Endothelial cell of umbilical vein (primary cell): ENCODE results near the gene NCLN. TPM values are rescaled to one million over a fixed set of nuclear protein-coding genes. Genes with fewer than 3 reads are reported as not detected.
A peak's percentile ranks its signal among the peaks of the same experiment; 100 is the strongest.
"Not testable (repeated sequence)": the region's sequence is repeated elsewhere in the genome, so short reads cannot be mapped to it uniquely, and the experiment has no call there.

Source experiments
- BruUV-seq: library from RNA; stranded (reverse); fragments of 400-500 nt; replicated peaks from 2 replicates; lab custom pipeline; 2021; lab: Mats Ljungman, UMichigan
- CTCF ChIA-PET: fragments of 300-600, 350-600 bp; sonication (Branson Sonifier 250); formaldehyde crosslinking; loops from one replicate; lab custom pipeline; 2021; ENCODE audit warnings: antibody characterized with exemption, inconsistent platforms; lab: Charles Lee
- POLR2A ChIA-PET: fragments of 300-600, 350-600 bp; sonication (Branson Sonifier 250); formaldehyde crosslinking; loops from one replicate; lab custom pipeline; 2021; ENCODE audit warnings: antibody characterized with exemption, inconsistent platforms; lab: Charles Lee
- DNase-seq: peaks from one replicate; pipeline ENCODE4 v3.0.0-alpha.2; 2011; ENCODE audit warnings: low read depth, low spot score
- FAIRE-seq: peaks from 2 replicates; lab custom pipeline; 2011; peaks lifted over from hg19 to GRCh38; lab: Jason Lieb, UNC
- H2AFZ ChIP-seq: 2 replicates; pipeline ENCODE4 v1.6.0; 2012; ENCODE audit warnings: low read depth, low read length, control low read depth, inconsistent platforms
- H3K27ac ChIP-seq: 2 replicates; pipeline ENCODE4 v1.5.1; 2011; ENCODE audit warnings: low read depth, mild to moderate bottlenecking, control low read depth, low read length, moderate library complexity; ENCODE audit not compliant: insufficient read depth
- H3K27me3 ChIP-seq, 2 experiments: 2 replicates each; pipeline versions ENCODE4 v1.6.0 to v1.6.1; 2011; ENCODE audit warnings: low read length in 2 of 2, mixed read lengths in 1 of 2; ENCODE audit not compliant: control insufficient read depth in 2 of 2, insufficient read depth in 2 of 2
- H3K36me3 ChIP-seq, 2 experiments: 2 replicates in 1 of 2; 3 replicates in 1 of 2; pipeline ENCODE4 v1.5.1; 2011; ENCODE audit warnings: low read length in 2 of 2, mild to moderate bottlenecking in 1 of 2, moderate library complexity in 1 of 2; ENCODE audit not compliant: control insufficient read depth in 2 of 2, insufficient read depth in 2 of 2; ENCODE audit errors: extremely low read depth in 1 of 2
- H3K4me1 ChIP-seq: 3 replicates; pipeline ENCODE4 v1.5.1; 2011; ENCODE audit warnings: mild to moderate bottlenecking, low read length; ENCODE audit not compliant: control insufficient read depth, insufficient read depth; ENCODE audit errors: extremely low read depth
- H3K4me2 ChIP-seq: 2 replicates; pipeline ENCODE4 v1.6.1; 2011; ENCODE audit warnings: low read length, control low read depth, mixed read lengths; ENCODE audit not compliant: insufficient read depth
- H3K4me3 ChIP-seq, 3 experiments: fragments of 200-600 bp in 1 of 3; sonication (generic), shearing (Covaris generic) in 1 of 3; replicated peaks in 1 of 3; 2 replicates each; pipeline ENCODE4 v1.5.1; 2011 to 2016; ENCODE audit warnings: control low read depth in 3 of 3, low read length in 3 of 3, mild to moderate bottlenecking in 2 of 3, inconsistent platforms in 1 of 3, low read depth in 1 of 3, moderate library complexity in 1 of 3; ENCODE audit not compliant: insufficient read depth in 1 of 3
- H3K79me2 ChIP-seq: 2 replicates; pipeline ENCODE4 v1.6.0; 2012; ENCODE audit warnings: low read length, inconsistent platforms; ENCODE audit not compliant: control insufficient read depth, insufficient read depth
- H3K9ac ChIP-seq: replicated peaks from 2 replicates; pipeline ENCODE3; 2011; ENCODE audit warnings: low read length, control low read depth; ENCODE audit not compliant: insufficient read depth; ENCODE audit errors: extremely low read depth
- H3K9me1 ChIP-seq: replicated peaks from 3 replicates; pipeline ENCODE4 v1.6.0; 2011; ENCODE audit warnings: mild to moderate bottlenecking, low read length; ENCODE audit not compliant: control insufficient read depth, insufficient read depth; ENCODE audit errors: extremely low read depth
- H3K9me3 ChIP-seq: replicated peaks from 2 replicates; pipeline ENCODE4 v1.5.1; 2012; ENCODE audit warnings: low read length, inconsistent platforms; ENCODE audit not compliant: control insufficient read depth, insufficient read depth
- H4K20me1 ChIP-seq: replicated peaks from 2 replicates; pipeline ENCODE3; 2011; ENCODE audit warnings: mild to moderate bottlenecking, low read length; ENCODE audit not compliant: control insufficient read depth, insufficient read depth; ENCODE audit errors: extremely low read depth
- EZH2 ChIP-seq: IDR thresholded peaks from 2 replicates; pipeline ENCODE4 v1.6.1; 2012; ENCODE audit warnings: borderline replicate concordance, low read depth, mild to moderate bottlenecking, moderate library complexity, low read length, inconsistent platforms; ENCODE audit not compliant: severe bottlenecking
- FOS ChIP-seq: IDR thresholded peaks from 2 replicates; pipeline ENCODE4 v1.6.1; 2011; ENCODE audit warnings: mild to moderate bottlenecking, low read length, moderate library complexity, borderline replicate concordance; ENCODE audit not compliant: insufficient read depth
- GATA2 ChIP-seq: IDR thresholded peaks from 2 replicates; pipeline ENCODE4 v1.7.0; 2011; ENCODE audit warnings: low read depth, mild to moderate bottlenecking, moderate library complexity, mixed read lengths, low read length; ENCODE audit not compliant: insufficient read length, insufficient read depth
- JUN ChIP-seq: IDR thresholded peaks from 2 replicates; pipeline ENCODE4 v1.6.1; 2011; ENCODE audit warnings: borderline replicate concordance, low read depth; ENCODE audit not compliant: insufficient read length, insufficient read depth
- MAX ChIP-seq: IDR thresholded peaks from 2 replicates; pipeline ENCODE4 v1.6.1; 2011; ENCODE audit not compliant: insufficient read depth, insufficient read length
- MYC ChIP-seq: IDR thresholded peaks from one replicate; pipeline ENCODE4 v1.6.1; 2011; ENCODE audit warnings: mild to moderate bottlenecking, low read depth, low read length
- POLR2A ChIP-seq: IDR thresholded peaks from 2 replicates; pipeline ENCODE4 v1.6.1; 2012; ENCODE audit warnings: low read depth, mild to moderate bottlenecking, control low read depth, low read length
- POLR2AphosphoS5 ChIP-seq: IDR thresholded peaks from 2 replicates; pipeline ENCODE4 v1.6.1; 2012; ENCODE audit warnings: low read depth, mild to moderate bottlenecking, control low read depth, low read length, moderate library complexity; ENCODE audit not compliant: insufficient read depth
- dilution Hi-C: fragments of 300-500 bp; cut with MboI; formaldehyde crosslinking; loops from one replicate; pipeline ENCODE4 v1.15.0; 2019; ENCODE audit warnings: low sequenced_read_pairs; ENCODE audit not compliant: extremely low pct_ligation_motif_present
- intact Hi-C: fragments of 100-400 bp; cut with micrococcal nuclease; formaldehyde crosslinking; loops from one replicate; pipeline ENCODE4 v1.10.0; 2022
- polyA plus RNA-seq, 4 experiments: library from polyadenylated mRNA; depleted of rRNA in 3 of 4; stranded (reverse) in 3 of 4; unstranded in 1 of 4; fragments of >200 nt; gene quantifications; 2 replicates each; pipeline versions ENCODE4 v1.2.1 to v1.2.3, GENCODE V29; 2011 to 2012; ENCODE audit warnings: missing spikeins in 1 of 4
- total RNA-seq: library from RNA; stranded (reverse); gene quantifications from 2 replicates; pipeline ENCODE4 v1.2.3, GENCODE V29; 2021

NCLN gene
- total and polyA plus RNA-seq, 2 donors (not counting 3 experiments of a cell fraction or from before 2014, with no cell fraction given): 97.2 to 102 TPM

GRCh38 chr19:3153286-3154230 is 32.2 kb upstream of the NCLN start:
- DNase-seq (no peak), FAIRE-seq (no peak)
- Histone ChIP-seq H3K9me1 (no peaks in the 10 kb centered on the region), H3K9me3 (no peaks in the 10 kb centered on the region), H3K36me3 (no peaks in the 10 kb centered on the region), H2AFZ (no peak overlapping the region), H4K20me1 (no peaks in the 10 kb centered on the region), H3K27ac (no peak overlapping the region), H3K79me2 (no peaks in the 10 kb centered on the region), H3K4me1 (peaks cover 13% of the 10 kb centered on the region), H3K9ac (no peak overlapping the region), H3K4me2 (no peak overlapping the region), H3K27me3 (no peaks in the 10 kb centered on the region), H3K4me3 (no peak overlapping the region)
- ChIA-PET POLR2A (no interaction called here), CTCF (no interaction called here)
- no TSS peak for BruUV-seq
- intact Hi-C loops: no loop called here
- TF ChIP-seq GATA2 (no peak), JUN (no peak), POLR2A (no peak), POLR2AphosphoS5 (no peak), EZH2 (no peak), MAX (no peak), FOS (no peak), MYC (no peak)
- dilution Hi-C loops: no loop called here

GRCh38 chr19:3154447-3154846 is 31.3 kb upstream of the NCLN start:
- peak overlapping the region; percentile 99 for H3K27ac ChIP-seq
- DNase-seq, dilution Hi-C loops, H3K36me3 ChIP-seq, H3K27me3 ChIP-seq, H3K9me3 ChIP-seq, H3K79me2 ChIP-seq, FAIRE-seq, H4K20me1 ChIP-seq, H2AFZ ChIP-seq, intact Hi-C loops, H3K9me1 ChIP-seq: not testable (repeated sequence)
- CTCF ChIA-PET: interaction anchor here (1.7 kb wide), 1 partner anchor 25 kb away, joined by 5 read pairs; no protein-coding TSS in a partner anchor
- H3K4me3 ChIP-seq: peak overlapping the region in 1 of 3 experiments; percentile 6
- peaks cover 13% of the 10 kb centered on the region for H3K4me1 ChIP-seq
- H3K9ac ChIP-seq: peak overlapping the region; percentile 82
- H3K4me2 ChIP-seq: peak overlapping the region; percentile 61
- TSS peak; percentile 88 for BruUV-seq
- POLR2A ChIA-PET: interaction anchor here (0.6 kb wide), 1 partner anchor 10 kb away, joined by 9 read pairs; no protein-coding TSS in a partner anchor
